ACC112 (cell line): Measurements from ENCODE around the gene PLA2G4F.

Experiments used
- H2AFZ ChIP-seq: fragments of 200-600 bp; sonication (generic); one replicate; pipeline ENCODE4 v1.6.0; 2017; ENCODE audit warnings: antibody characterized with exemption, low read length; ENCODE audit not compliant: unreplicated experiment
- H3K27ac ChIP-seq: fragments of 200-600 bp; sonication (generic); 2 replicates; pipeline ENCODE4 v1.5.1; 2014; ENCODE audit warnings: low read depth, mild to moderate bottlenecking, antibody characterized with exemption, low read length, moderate library complexity
- H3K27me3 ChIP-seq: fragments of 200-600 bp; sonication (generic); 2 replicates; pipeline ENCODE4 v1.6.1; 2014; ENCODE audit warnings: mild to moderate bottlenecking, antibody characterized with exemption, low read length, moderate library complexity, mixed read lengths; ENCODE audit not compliant: insufficient read depth
- H3K36me3 ChIP-seq: fragments of 200-600 bp; sonication (generic); 2 replicates; pipeline ENCODE4 v1.6.1; 2016; ENCODE audit warnings: mild to moderate bottlenecking, antibody characterized with exemption, low read length, moderate library complexity, mixed read lengths; ENCODE audit not compliant: insufficient read depth
- H3K4me1 ChIP-seq: fragments of 200-600 bp; sonication (generic); one replicate; pipeline ENCODE4 v1.6.1; 2016; ENCODE audit warnings: low read length, mixed read lengths; ENCODE audit not compliant: insufficient read depth, unreplicated experiment, control insufficient read depth
- H3K4me3 ChIP-seq: fragments of 200-600 bp; sonication (generic); 2 replicates; pipeline ENCODE4 v1.5.1; 2014; ENCODE audit warnings: mild to moderate bottlenecking, low read depth, low read length
- H3K79me2 ChIP-seq: fragments of 200-600 bp; sonication (generic); one replicate; pipeline ENCODE4 v1.6.0; 2016; ENCODE audit warnings: low read length; ENCODE audit not compliant: control insufficient read depth, unreplicated experiment, insufficient read depth

The PLA2G4F gene

DNA sequence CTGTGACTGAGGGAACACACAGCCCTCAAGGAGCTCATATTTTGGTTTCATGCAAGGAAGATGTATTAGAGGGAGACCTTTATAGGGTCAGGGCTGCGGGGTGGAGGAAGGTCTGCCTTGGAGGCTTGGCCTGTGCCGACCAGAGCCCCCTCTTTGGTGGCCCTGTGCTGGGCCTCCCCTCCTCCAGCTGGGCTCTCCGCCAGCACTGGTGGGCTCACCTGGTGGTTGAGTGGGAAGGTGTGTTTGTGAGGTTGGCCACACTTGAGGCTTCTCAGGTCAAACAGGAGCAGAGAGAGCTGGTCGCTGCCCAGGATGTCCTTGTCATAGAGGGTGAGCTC lies 2.6 kb downstream of the PLA2G4F start:
- no peak overlapping the region for H2AFZ ChIP-seq
- H3K79me2 ChIP-seq: no peaks in the 10 kb centered on the region
- H3K4me3 ChIP-seq: no peak overlapping the region
- no peaks in the 10 kb centered on the region for H3K4me1 ChIP-seq
- H3K27me3 ChIP-seq: no peaks in the 10 kb centered on the region
- H3K27ac ChIP-seq: no peak overlapping the region
- no peaks in the 10 kb centered on the region for H3K36me3 ChIP-seq

DNA sequence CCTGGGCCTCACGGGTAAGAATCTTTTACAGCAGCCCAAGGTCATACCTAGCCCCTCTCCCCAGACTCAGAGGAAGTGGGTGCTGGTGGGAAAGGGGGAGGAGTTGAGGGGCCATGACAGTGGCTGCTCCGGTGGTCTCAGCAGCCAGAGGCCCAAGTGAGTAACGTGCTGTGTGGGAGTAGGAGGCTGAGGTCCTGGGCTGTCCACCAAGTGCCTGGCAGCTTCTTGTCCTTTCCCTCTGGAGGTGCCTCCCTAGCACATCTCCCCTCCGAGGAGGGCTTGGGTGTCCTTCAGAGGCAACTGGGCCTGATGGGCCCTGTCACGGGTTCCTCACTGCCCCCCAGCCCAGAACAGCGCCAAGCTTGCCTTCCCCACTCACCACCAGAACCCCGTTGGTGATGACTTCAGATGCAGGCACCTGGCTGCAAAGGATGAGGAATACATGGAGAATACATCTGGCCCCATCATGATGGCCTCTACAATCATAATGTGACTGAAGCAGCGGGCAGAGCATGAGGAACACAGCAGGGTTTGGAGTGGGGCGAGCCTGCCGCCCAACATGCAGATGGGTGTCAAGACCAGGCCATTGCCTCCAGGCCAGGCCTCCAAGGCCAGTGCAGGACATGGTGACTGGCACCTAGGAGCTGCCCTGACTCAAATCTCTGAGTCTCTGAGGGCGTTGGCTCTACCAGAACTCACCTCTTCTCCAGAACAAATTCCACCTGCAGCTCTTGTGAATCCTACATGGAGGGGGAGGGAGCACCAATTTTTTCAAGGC lies 3.3 kb downstream of the PLA2G4F start:
- H3K4me3 ChIP-seq: no peak overlapping the region
- no peaks in the 10 kb centered on the region for H3K36me3 ChIP-seq
- no peak overlapping the region for H2AFZ ChIP-seq
- H3K27ac ChIP-seq: no peak overlapping the region
- no peaks in the 10 kb centered on the region for H3K4me1 ChIP-seq
- no peaks in the 10 kb centered on the region for H3K27me3 ChIP-seq
- no peaks in the 10 kb centered on the region for H3K79me2 ChIP-seq

- Histone ChIP-seq H3K4me3 (no peak overlapping the region), H3K79me2 (no peaks in the 10 kb centered on the region), H3K4me1 (no peaks in the 10 kb centered on the region), H2AFZ (no peak overlapping the region), H3K27ac (no peak overlapping the region), H3K36me3 (no peaks in the 10 kb centered on the region), H3K27me3 (no peaks in the 10 kb centered on the region)
These were observed 4.1 kb downstream of the PLA2G4F start for GRCh38 chr15:42152196-42152920.

DNA sequence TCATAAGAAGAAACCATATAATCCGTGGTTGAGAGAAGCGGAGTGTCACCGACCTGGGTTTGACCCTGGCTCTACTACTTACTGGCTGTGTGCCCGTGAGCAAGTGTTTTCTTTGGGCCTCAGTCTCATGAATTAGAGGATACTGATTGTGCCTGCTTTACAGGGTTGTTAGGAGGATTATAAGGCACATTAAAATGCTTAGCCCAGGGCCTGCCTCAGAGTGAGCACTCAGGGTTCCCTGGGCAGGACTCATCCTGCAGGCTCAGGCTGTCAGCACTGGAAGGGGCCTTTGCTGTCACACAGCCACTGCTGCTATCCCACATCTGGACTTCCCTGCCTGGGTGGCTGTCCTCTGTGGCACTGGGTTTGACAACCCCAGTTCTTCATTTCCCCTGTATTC lies 4.7 kb downstream of the PLA2G4F start:
- Histone ChIP-seq H2AFZ (no peak overlapping the region), H3K27me3 (no peaks in the 10 kb centered on the region), H3K4me1 (no peaks in the 10 kb centered on the region), H3K36me3 (no peaks in the 10 kb centered on the region), H3K4me3 (no peak overlapping the region), H3K79me2 (no peaks in the 10 kb centered on the region), H3K27ac (no peak overlapping the region)

- Histone ChIP-seq H3K27ac (no peak overlapping the region), H2AFZ (no peak overlapping the region), H3K4me1 (no peaks in the 10 kb centered on the region)
These were observed 5.3 kb downstream of the PLA2G4F start for GRCh38 chr15:42151141-42151561.

DNA sequence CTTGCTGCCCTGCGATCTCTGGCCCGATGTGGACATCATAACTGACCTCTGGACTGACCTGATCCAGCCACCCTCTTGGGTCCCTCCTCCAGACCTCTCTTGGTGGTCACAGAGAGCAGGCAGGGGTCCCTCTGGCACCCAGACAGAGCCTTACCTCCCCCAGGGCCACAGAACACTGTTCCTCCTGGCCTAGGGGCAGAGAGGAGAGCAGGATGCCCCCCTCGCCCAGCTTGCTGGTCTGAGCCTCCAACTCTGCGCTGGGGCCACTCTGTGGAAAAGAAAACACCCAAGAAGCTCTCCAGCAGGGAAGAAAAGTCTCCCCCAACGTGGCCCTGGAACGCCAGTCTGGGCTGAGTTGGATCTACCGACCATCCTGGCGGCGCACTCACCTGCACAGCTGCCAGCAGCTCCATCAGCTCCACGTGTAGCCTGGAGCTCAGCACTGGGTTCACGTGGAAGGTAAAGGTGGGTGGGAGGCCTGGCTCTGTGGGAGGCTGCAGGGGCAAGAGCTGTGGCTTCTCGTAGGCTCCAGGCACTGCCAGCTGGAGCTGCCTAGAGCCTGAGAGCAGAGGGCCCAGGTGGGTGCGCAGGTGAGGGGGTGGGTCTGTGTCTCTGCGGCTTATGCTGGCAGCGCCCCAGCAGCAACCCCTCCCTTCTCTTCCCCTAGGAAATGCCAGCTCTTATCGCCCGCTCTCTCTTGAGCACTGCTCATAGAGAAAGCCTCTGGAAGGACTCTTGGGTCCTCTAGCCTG lies 6.0 kb downstream of the PLA2G4F start:
- no peak overlapping the region for H3K4me3 ChIP-seq
- no peaks in the 10 kb centered on the region for H3K36me3 ChIP-seq
- peaks cover 11% of the 10 kb centered on the region; the same call in 1 of the 2 replicates for H3K27me3 ChIP-seq

More at GRCh38 chr15:42151141-42151561, 5.3 kb downstream of the PLA2G4F start:
- Histone ChIP-seq H3K79me2 (no peaks in the 10 kb centered on the region), H3K36me3 (no peaks in the 10 kb centered on the region), H3K4me3 (no peak overlapping the region), H3K27me3 (peaks cover 5% of the 10 kb centered on the region; the same call in 1 of the 2 replicates)

GRCh38 chr15:42149493-42150218 lies 6.8 kb downstream of the PLA2G4F start:
- peaks cover 18% of the 10 kb centered on the region; the same call in 1 of the 2 replicates for H3K27me3 ChIP-seq
- H3K4me1 ChIP-seq: no peaks in the 10 kb centered on the region
- no peaks in the 10 kb centered on the region for H3K36me3 ChIP-seq
- no peak overlapping the region for H3K4me3 ChIP-seq
- H3K79me2 ChIP-seq: no peaks in the 10 kb centered on the region
- H3K27ac ChIP-seq: no peak overlapping the region
- no peak overlapping the region for H2AFZ ChIP-seq

More for the DNA sequence above, 6.0 kb downstream of the PLA2G4F start:
- Histone ChIP-seq H3K27ac (no peak overlapping the region), H3K79me2 (no peaks in the 10 kb centered on the region), H2AFZ (no peak overlapping the region), H3K4me1 (no peaks in the 10 kb centered on the region)

- Histone ChIP-seq H3K4me3 (no peak overlapping the region), H3K4me1 (no peaks in the 10 kb centered on the region), H3K27ac (no peak overlapping the region), H3K36me3 (no peaks in the 10 kb centered on the region), H3K27me3 (peaks cover 23% of the 10 kb centered on the region; the same call in 1 of the 2 replicates), H2AFZ (no peak overlapping the region), H3K79me2 (no peaks in the 10 kb centered on the region)
These were observed 7.5 kb downstream of the PLA2G4F start for GRCh38 chr15:42148808-42149492.

GRCh38 chr15:42147431-42147735 lies 9.1 kb downstream of the PLA2G4F start:
- Histone ChIP-seq H3K27me3 (peaks cover 23% of the 10 kb centered on the region; the same call in 1 of the 2 replicates), H3K36me3 (no peaks in the 10 kb centered on the region), H3K79me2 (no peaks in the 10 kb centered on the region), H3K27ac (no peak overlapping the region), H3K4me3 (no peak overlapping the region), H2AFZ (no peak overlapping the region), H3K4me1 (no peaks in the 10 kb centered on the region)
